ENCODE measurements around the gene CSMD2. TPM values are rescaled to one million over a fixed set of nuclear protein-coding genes. Genes with fewer than 3 reads are reported as not detected.

The CSMD2 gene
- total RNA-seq, 1 experiment from 2014 or later: not detected

GRCh38 chr1:34066981-34067603 lies 97.9 kb downstream of the CSMD2 start:
- CTCF ChIA-PET: no interaction called here
- intact Hi-C loops (cut with micrococcal nuclease; ENCODE audit: unreplicated experiment): no loop called here
- DNase-seq: no peak
- no peak overlapping the region for H2AFZ ChIP-seq
- H3F3A ChIP-seq (ENCODE audit: insufficient read depth, low read depth): no peaks in the 10 kb centered on the region
- 0 out of 2 replicates have a peak, but pooled peaks cover 13% of the 10 kb centered on the region for H3K27me3 ChIP-seq (ENCODE audit: insufficient read depth, low read depth)
- no peak for TF ChIP-seq CTCF (conservative IDR thresholded peaks at IDR 0.05)
- H3K27ac ChIP-seq: no peak overlapping the region
- no TSS peak for BruUV-seq (replicated peaks)
- no peaks in the 10 kb centered on the region for H4K20me1 ChIP-seq (ENCODE audit: insufficient read depth)
- H3K79me2 ChIP-seq (ENCODE audit: low read depth): no peaks in the 10 kb centered on the region
- no peaks in the 10 kb centered on the region for H3K4me1 ChIP-seq (replicated peaks; ENCODE audit: insufficient read depth)
- POLR2A ChIA-PET (ENCODE audit: unreplicated experiment): no interaction called here
- no peaks in the 10 kb centered on the region for H3K9me3 ChIP-seq (ENCODE audit: insufficient read depth, low read depth)
- no peaks in the 10 kb centered on the region for H3K36me3 ChIP-seq (ENCODE audit: low read depth)
- H3K4me3 ChIP-seq: no peak overlapping the region
- no peaks in the 10 kb centered on the region for H3K9me2 ChIP-seq (ENCODE audit: insufficient read depth)
- no peak overlapping the region for H3K4me2 ChIP-seq

- CTCF ChIA-PET: no interaction called here
Observed at GRCh38 chr1:34066166-34066565, 98.9 kb downstream of the CSMD2 start.

GRCh38 chr1:34065498-34065897 lies 99.5 kb downstream of the CSMD2 start:
- TF ChIP-seq EZH2 (IDR thresholded peaks at IDR 0.05; ENCODE audit: low read depth) (no peak), CTCF (conservative IDR thresholded peaks at IDR 0.05) (no peak)
- no peak overlapping the region for H2AFZ ChIP-seq
- no peaks in the 10 kb centered on the region for H3K4me1 ChIP-seq (replicated peaks; ENCODE audit: insufficient read depth)
- H3K27ac ChIP-seq: no peak overlapping the region
- no peaks in the 10 kb centered on the region for H4K20me1 ChIP-seq (ENCODE audit: insufficient read depth)
- ChIA-PET CTCF (no interaction called here), POLR2A (ENCODE audit: unreplicated experiment) (no interaction called here)
- intact Hi-C loops (cut with micrococcal nuclease; ENCODE audit: unreplicated experiment): no loop called here
- no peaks in the 10 kb centered on the region for H3K79me2 ChIP-seq (ENCODE audit: low read depth)
- no peak overlapping the region for H3K4me2 ChIP-seq
- H3K4me3 ChIP-seq: no peak overlapping the region
- no TSS peak for BruUV-seq (replicated peaks)
- no peaks in the 10 kb centered on the region for H3K36me3 ChIP-seq (ENCODE audit: low read depth)
- H3F3A ChIP-seq (ENCODE audit: insufficient read depth, low read depth): no peaks in the 10 kb centered on the region
- DNase-seq: no peak
- peaks cover 16% of the 10 kb centered on the region; the same call in 1 of the 2 replicates for H3K27me3 ChIP-seq (ENCODE audit: insufficient read depth, low read depth)
- no peaks in the 10 kb centered on the region for H3K9me3 ChIP-seq (ENCODE audit: insufficient read depth, low read depth)
- H3K9me2 ChIP-seq (ENCODE audit: insufficient read depth): no peaks in the 10 kb centered on the region

More at GRCh38 chr1:34066166-34066565, 98.9 kb downstream of the CSMD2 start:
- TF ChIP-seq EZH2 (IDR thresholded peaks at IDR 0.05; ENCODE audit: low read depth) (no peak), CTCF (conservative IDR thresholded peaks at IDR 0.05) (no peak)
- Histone ChIP-seq H3F3A (ENCODE audit: insufficient read depth, low read depth) (no peaks in the 10 kb centered on the region), H3K36me3 (ENCODE audit: low read depth) (no peaks in the 10 kb centered on the region), H3K4me1 (replicated peaks; ENCODE audit: insufficient read depth) (no peaks in the 10 kb centered on the region), H3K27me3 (ENCODE audit: insufficient read depth, low read depth) (0 out of 2 replicates have a peak, but pooled peaks cover 13% of the 10 kb centered on the region), H3K9me3 (ENCODE audit: insufficient read depth, low read depth) (no peaks in the 10 kb centered on the region), H3K79me2 (ENCODE audit: low read depth) (no peaks in the 10 kb centered on the region), H3K4me3 (no peak overlapping the region), H2AFZ (no peak overlapping the region), H3K4me2 (no peak overlapping the region), H3K9me2 (ENCODE audit: insufficient read depth) (no peaks in the 10 kb centered on the region), H3K27ac (no peak overlapping the region), H4K20me1 (ENCODE audit: insufficient read depth) (no peaks in the 10 kb centered on the region)
- POLR2A ChIA-PET (ENCODE audit: unreplicated experiment): no interaction called here
- no peak for DNase-seq
- BruUV-seq (replicated peaks): no TSS peak
- intact Hi-C loops (cut with micrococcal nuclease; ENCODE audit: unreplicated experiment): no loop called here

Data from PC-9 (cell line).